GM23338 (cell line): Measurements from ENCODE around the gene WRNIP1. TPM values are rescaled to one million over a fixed set of nuclear protein-coding genes. Genes with fewer than 3 reads are reported as not detected.

ENCODE experiments used
- ATAC-seq: fragments of 200-7000 bp; cut with Tn5 transposase; 3 replicates; pipeline ENCODE4 v1.9.1; 2020
- DNase-seq: peaks from one replicate; pipeline ENCODE4 v3.0.0-alpha.2; 2015; ENCODE audit warnings: low spot score
- H2AFZ ChIP-seq: fragments of 200-600 bp; sonication (generic); 2 replicates; pipeline ENCODE4 v1.8.0; 2016; ENCODE audit warnings: antibody characterized with exemption, mild to moderate bottlenecking, moderate library complexity
- H3F3A ChIP-seq: fragments of 200-600 bp; sonication (generic); replicated peaks from 2 replicates; pipeline ENCODE4 v1.8.0; 2017; ENCODE audit warnings: antibody characterized with exemption, mixed run types, low read depth
- H3K27ac ChIP-seq: fragments of 200-600 bp; sonication (generic); 2 replicates; pipeline ENCODE4 v1.6.1; 2016; ENCODE audit warnings: low read depth
- H3K27me3 ChIP-seq: fragments of 200-600 bp; sonication (generic); 2 replicates; pipeline ENCODE4 v1.8.0; 2016; ENCODE audit warnings: mild to moderate bottlenecking, mixed run types, moderate library complexity; ENCODE audit not compliant: insufficient read depth
- H3K36me3 ChIP-seq: fragments of 200-600 bp; sonication (generic); 2 replicates; pipeline ENCODE4 v1.8.0; 2016; ENCODE audit warnings: mild to moderate bottlenecking; ENCODE audit not compliant: insufficient read depth
- H3K4me1 ChIP-seq: fragments of 200-600 bp; sonication (generic); 2 replicates; pipeline ENCODE4 v1.8.0; 2016; ENCODE audit warnings: mild to moderate bottlenecking, moderate library complexity; ENCODE audit not compliant: insufficient read depth
- H3K4me2 ChIP-seq: fragments of 200-600 bp; sonication (generic); 2 replicates; pipeline ENCODE4 v1.7.1; 2017; ENCODE audit warnings: mixed run types
- H3K4me3 ChIP-seq: fragments of 200-600 bp; sonication (generic); 2 replicates; pipeline ENCODE4 v1.6.1; 2016; ENCODE audit warnings: mixed run types
- H3K79me2 ChIP-seq: fragments of 200-600 bp; sonication (generic); replicated peaks from 2 replicates; pipeline ENCODE4 v1.8.0; 2017; ENCODE audit warnings: mild to moderate bottlenecking; ENCODE audit not compliant: insufficient read depth
- H3K9me2 ChIP-seq: fragments of 200-600 bp; sonication (generic); 2 replicates; pipeline ENCODE4 v1.8.0; 2017; ENCODE audit not compliant: insufficient read depth
- H4K20me1 ChIP-seq: fragments of 200-600 bp; sonication (generic); replicated peaks from 2 replicates; pipeline ENCODE4 v1.8.0; 2017; ENCODE audit warnings: mild to moderate bottlenecking; ENCODE audit not compliant: insufficient read depth
- H3K27ac Mint-ChIP-seq: 2 replicates; pipeline ENCODE4 v1.8.0; 2020; ENCODE audit warnings: inconsistent platforms, mild to moderate bottlenecking, moderate library complexity, mixed read lengths
- H3K27me3 Mint-ChIP-seq: 3 replicates; pipeline ENCODE4 v1.8.0; 2022; ENCODE audit warnings: low read depth, mild to moderate bottlenecking, moderate library complexity, mixed read lengths, inconsistent platforms; ENCODE audit not compliant: insufficient read depth, poor library complexity
- H3K36me3 Mint-ChIP-seq: 3 replicates; pipeline ENCODE4 v1.8.0; 2021; ENCODE audit warnings: low read depth, mild to moderate bottlenecking, inconsistent platforms, moderate library complexity, mixed read lengths
- H3K4me1 Mint-ChIP-seq: 3 replicates; pipeline ENCODE4 v1.8.0; 2020; ENCODE audit warnings: mild to moderate bottlenecking, inconsistent platforms, mixed read lengths
- H3K4me3 Mint-ChIP-seq: 3 replicates; pipeline ENCODE4 v1.8.0; 2021; ENCODE audit warnings: moderate library complexity, mild to moderate bottlenecking, inconsistent platforms, mixed read lengths
- H3K9me3 Mint-ChIP-seq: 3 replicates; pipeline ENCODE4 v1.8.0; 2020; ENCODE audit warnings: moderate library complexity, mild to moderate bottlenecking, inconsistent platforms, mixed read lengths
- CREB1 ChIP-seq: fragments of 250-450 bp; sonication (Bioruptor Pico); IDR thresholded peaks from 2 replicates; pipeline ENCODE4 v1.5.0; 2020; ENCODE audit warnings: low read depth, mild to moderate bottlenecking, moderate library complexity
- EZH2 ChIP-seq: fragments of 200-600 bp; sonication (generic); IDR thresholded peaks from one replicate; pipeline ENCODE4 v1.8.0; 2017; ENCODE audit warnings: antibody characterized with exemption, mild to moderate bottlenecking, low read depth; ENCODE audit not compliant: unreplicated experiment
- EZH2phosphoT487 ChIP-seq: fragments of 200-600 bp; sonication (generic); IDR thresholded peaks from one replicate; pipeline ENCODE4 v1.8.1; 2018; ENCODE audit warnings: antibody characterized with exemption; ENCODE audit not compliant: unreplicated experiment
- JUNB ChIP-seq: IDR thresholded peaks from one replicate; pipeline ENCODE4 v1.6.1; 2016; ENCODE audit warnings: antibody characterized with exemption; ENCODE audit not compliant: unreplicated experiment
- NANOG ChIP-seq: IDR thresholded peaks from 2 replicates; pipeline ENCODE4 v1.6.1; 2016; ENCODE audit warnings: antibody characterized with exemption, borderline replicate concordance
- POLR2AphosphoS5 ChIP-seq: IDR thresholded peaks from 2 replicates; pipeline ENCODE4 v1.6.1; 2016; ENCODE audit warnings: antibody characterized with exemption, low read depth
- STAT1 ChIP-seq: IDR thresholded peaks from one replicate; pipeline ENCODE4 v1.6.1; 2016; ENCODE audit warnings: antibody characterized with exemption; ENCODE audit not compliant: unreplicated experiment
- ZNF114 ChIP-seq: fragments of 250-450 bp; sonication (Bioruptor Pico); IDR thresholded peaks from 2 replicates; pipeline ENCODE4 v1.5.0; 2020; ENCODE audit warnings: mild to moderate bottlenecking, moderate library complexity
- ZNF331 ChIP-seq: fragments of 250-450 bp; sonication (Bioruptor Pico); IDR thresholded peaks from 2 replicates; pipeline ENCODE4 v1.5.0; 2020; ENCODE audit warnings: low read depth, mild to moderate bottlenecking, moderate library complexity
- polyA plus RNA-seq: library from polyadenylated mRNA; unstranded; fragments of >200 nt; fragmentation: Nextera tagmentation; extraction: Ambion mirVana; gene quantifications from 2 replicates; pipeline ENCODE4 v1.2.1, GENCODE V29; 2016
- total RNA-seq: library from RNA; depleted of rRNA; stranded (reverse); fragments of >200 nt; shearing (Covaris generic); gene quantifications from 2 replicates; pipeline ENCODE4 v1.2.3, GENCODE V29; 2014
- TF ChIP-seq, protein P1 (sequence below), 2 experiments: fragments of 200-600 bp in 1 of 2; sonication (generic) in 1 of 2; conservative IDR thresholded peaks; 2 replicates each; pipeline versions ENCODE4 v1.5.1 to v1.6.1; 2016 to 2017; ENCODE audit warnings: antibody characterized with exemption in 2 of 2, low read depth in 2 of 2, mild to moderate bottlenecking in 2 of 2, moderate library complexity in 1 of 2
- TF ChIP-seq, protein P2 (sequence below): IDR thresholded peaks from one replicate; pipeline ENCODE4 v1.6.1; 2018; ENCODE audit warnings: antibody characterized with exemption; ENCODE audit not compliant: unreplicated experiment
- TF ChIP-seq, protein P3 (sequence below): IDR thresholded peaks from 2 replicates; pipeline ENCODE4 v1.6.1; 2016; ENCODE audit warnings: antibody characterized with exemption
- TF ChIP-seq, protein P4 (sequence below): fragments of 250-450 bp; sonication (Bioruptor Pico); IDR thresholded peaks from 2 replicates; pipeline ENCODE4 v1.5.0; 2020; ENCODE audit warnings: mild to moderate bottlenecking, moderate library complexity

The WRNIP1 gene
- total and polyA plus RNA-seq, 2 experiments from 2014 or later, result 27.6 to 66.0 TPM

DNA sequence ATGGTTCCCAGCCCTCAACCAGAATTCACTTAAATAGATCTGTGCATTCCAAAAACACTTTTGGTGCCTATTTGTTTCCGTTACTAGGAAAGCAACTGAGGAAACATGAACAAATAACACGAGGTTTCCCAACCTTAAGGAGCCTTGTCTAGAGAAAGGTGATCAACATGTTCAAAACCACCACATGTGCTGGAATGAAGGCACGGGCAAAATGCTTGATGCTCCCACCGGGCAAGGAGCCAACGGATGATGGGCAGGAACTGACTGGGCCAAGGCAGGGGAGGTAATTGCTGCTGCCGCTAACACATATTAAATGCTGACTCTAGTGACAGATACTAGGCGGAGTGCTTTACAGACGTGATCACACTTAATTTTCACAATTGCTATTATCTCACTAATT, 17.0 kb upstream of the WRNIP1 start:
- Mint-ChIP-seq H3K4me3 (no peak overlapping the region), H3K4me1 (peaks cover 19% of the 10 kb centered on the region), H3K27ac (no peak overlapping the region), H3K36me3 (no peaks in the 10 kb centered on the region), H3K9me3 (no peaks in the 10 kb centered on the region), H3K27me3 (peaks cover 2% of the 10 kb centered on the region)
- Histone ChIP-seq H2AFZ (peak overlapping the region; percentile 25; the same call in 1 of the 2 replicates), H3F3A (no peaks in the 10 kb centered on the region), H3K27me3 (no peaks in the 10 kb centered on the region), H3K4me2 (no peak overlapping the region), H3K27ac (no peak overlapping the region), H3K4me3 (no peak overlapping the region), H3K79me2 (no peaks in the 10 kb centered on the region), H3K36me3 (no peaks in the 10 kb centered on the region), H4K20me1 (no peaks in the 10 kb centered on the region), H3K9me2 (no peaks in the 10 kb centered on the region), H3K4me1 (no peaks in the 10 kb centered on the region)
- TF ChIP-seq, protein P1, sequence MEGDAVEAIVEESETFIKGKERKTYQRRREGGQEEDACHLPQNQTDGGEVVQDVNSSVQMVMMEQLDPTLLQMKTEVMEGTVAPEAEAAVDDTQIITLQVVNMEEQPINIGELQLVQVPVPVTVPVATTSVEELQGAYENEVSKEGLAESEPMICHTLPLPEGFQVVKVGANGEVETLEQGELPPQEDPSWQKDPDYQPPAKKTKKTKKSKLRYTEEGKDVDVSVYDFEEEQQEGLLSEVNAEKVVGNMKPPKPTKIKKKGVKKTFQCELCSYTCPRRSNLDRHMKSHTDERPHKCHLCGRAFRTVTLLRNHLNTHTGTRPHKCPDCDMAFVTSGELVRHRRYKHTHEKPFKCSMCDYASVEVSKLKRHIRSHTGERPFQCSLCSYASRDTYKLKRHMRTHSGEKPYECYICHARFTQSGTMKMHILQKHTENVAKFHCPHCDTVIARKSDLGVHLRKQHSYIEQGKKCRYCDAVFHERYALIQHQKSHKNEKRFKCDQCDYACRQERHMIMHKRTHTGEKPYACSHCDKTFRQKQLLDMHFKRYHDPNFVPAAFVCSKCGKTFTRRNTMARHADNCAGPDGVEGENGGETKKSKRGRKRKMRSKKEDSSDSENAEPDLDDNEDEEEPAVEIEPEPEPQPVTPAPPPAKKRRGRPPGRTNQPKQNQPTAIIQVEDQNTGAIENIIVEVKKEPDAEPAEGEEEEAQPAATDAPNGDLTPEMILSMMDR (conservative IDR thresholded peaks at IDR 0.05; ENCODE audit: low read depth in 2 of 2), result no peak
- no peak for TF ChIP-seq ZNF114 (CRISPR knock-in tag)
- no peak for TF ChIP-seq ZNF331 (CRISPR knock-in tag)
- no peak for TF ChIP-seq POLR2AphosphoS5
- TF ChIP-seq NANOG, result no peak
- no peak for TF ChIP-seq EZH2
- TF ChIP-seq, protein P2, sequence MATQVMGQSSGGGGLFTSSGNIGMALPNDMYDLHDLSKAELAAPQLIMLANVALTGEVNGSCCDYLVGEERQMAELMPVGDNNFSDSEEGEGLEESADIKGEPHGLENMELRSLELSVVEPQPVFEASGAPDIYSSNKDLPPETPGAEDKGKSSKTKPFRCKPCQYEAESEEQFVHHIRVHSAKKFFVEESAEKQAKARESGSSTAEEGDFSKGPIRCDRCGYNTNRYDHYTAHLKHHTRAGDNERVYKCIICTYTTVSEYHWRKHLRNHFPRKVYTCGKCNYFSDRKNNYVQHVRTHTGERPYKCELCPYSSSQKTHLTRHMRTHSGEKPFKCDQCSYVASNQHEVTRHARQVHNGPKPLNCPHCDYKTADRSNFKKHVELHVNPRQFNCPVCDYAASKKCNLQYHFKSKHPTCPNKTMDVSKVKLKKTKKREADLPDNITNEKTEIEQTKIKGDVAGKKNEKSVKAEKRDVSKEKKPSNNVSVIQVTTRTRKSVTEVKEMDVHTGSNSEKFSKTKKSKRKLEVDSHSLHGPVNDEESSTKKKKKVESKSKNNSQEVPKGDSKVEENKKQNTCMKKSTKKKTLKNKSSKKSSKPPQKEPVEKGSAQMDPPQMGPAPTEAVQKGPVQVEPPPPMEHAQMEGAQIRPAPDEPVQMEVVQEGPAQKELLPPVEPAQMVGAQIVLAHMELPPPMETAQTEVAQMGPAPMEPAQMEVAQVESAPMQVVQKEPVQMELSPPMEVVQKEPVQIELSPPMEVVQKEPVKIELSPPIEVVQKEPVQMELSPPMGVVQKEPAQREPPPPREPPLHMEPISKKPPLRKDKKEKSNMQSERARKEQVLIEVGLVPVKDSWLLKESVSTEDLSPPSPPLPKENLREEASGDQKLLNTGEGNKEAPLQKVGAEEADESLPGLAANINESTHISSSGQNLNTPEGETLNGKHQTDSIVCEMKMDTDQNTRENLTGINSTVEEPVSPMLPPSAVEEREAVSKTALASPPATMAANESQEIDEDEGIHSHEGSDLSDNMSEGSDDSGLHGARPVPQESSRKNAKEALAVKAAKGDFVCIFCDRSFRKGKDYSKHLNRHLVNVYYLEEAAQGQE, result no peak
- no peak for TF ChIP-seq EZH2phosphoT487
- TF ChIP-seq CREB1 (CRISPR knock-in tag), result no peak
- TF ChIP-seq, protein P3, sequence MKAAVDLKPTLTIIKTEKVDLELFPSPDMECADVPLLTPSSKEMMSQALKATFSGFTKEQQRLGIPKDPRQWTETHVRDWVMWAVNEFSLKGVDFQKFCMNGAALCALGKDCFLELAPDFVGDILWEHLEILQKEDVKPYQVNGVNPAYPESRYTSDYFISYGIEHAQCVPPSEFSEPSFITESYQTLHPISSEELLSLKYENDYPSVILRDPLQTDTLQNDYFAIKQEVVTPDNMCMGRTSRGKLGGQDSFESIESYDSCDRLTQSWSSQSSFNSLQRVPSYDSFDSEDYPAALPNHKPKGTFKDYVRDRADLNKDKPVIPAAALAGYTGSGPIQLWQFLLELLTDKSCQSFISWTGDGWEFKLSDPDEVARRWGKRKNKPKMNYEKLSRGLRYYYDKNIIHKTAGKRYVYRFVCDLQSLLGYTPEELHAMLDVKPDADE, result no peak
- no peak for TF ChIP-seq STAT1
- no peak for TF ChIP-seq JUNB
- TF ChIP-seq, protein P4, sequence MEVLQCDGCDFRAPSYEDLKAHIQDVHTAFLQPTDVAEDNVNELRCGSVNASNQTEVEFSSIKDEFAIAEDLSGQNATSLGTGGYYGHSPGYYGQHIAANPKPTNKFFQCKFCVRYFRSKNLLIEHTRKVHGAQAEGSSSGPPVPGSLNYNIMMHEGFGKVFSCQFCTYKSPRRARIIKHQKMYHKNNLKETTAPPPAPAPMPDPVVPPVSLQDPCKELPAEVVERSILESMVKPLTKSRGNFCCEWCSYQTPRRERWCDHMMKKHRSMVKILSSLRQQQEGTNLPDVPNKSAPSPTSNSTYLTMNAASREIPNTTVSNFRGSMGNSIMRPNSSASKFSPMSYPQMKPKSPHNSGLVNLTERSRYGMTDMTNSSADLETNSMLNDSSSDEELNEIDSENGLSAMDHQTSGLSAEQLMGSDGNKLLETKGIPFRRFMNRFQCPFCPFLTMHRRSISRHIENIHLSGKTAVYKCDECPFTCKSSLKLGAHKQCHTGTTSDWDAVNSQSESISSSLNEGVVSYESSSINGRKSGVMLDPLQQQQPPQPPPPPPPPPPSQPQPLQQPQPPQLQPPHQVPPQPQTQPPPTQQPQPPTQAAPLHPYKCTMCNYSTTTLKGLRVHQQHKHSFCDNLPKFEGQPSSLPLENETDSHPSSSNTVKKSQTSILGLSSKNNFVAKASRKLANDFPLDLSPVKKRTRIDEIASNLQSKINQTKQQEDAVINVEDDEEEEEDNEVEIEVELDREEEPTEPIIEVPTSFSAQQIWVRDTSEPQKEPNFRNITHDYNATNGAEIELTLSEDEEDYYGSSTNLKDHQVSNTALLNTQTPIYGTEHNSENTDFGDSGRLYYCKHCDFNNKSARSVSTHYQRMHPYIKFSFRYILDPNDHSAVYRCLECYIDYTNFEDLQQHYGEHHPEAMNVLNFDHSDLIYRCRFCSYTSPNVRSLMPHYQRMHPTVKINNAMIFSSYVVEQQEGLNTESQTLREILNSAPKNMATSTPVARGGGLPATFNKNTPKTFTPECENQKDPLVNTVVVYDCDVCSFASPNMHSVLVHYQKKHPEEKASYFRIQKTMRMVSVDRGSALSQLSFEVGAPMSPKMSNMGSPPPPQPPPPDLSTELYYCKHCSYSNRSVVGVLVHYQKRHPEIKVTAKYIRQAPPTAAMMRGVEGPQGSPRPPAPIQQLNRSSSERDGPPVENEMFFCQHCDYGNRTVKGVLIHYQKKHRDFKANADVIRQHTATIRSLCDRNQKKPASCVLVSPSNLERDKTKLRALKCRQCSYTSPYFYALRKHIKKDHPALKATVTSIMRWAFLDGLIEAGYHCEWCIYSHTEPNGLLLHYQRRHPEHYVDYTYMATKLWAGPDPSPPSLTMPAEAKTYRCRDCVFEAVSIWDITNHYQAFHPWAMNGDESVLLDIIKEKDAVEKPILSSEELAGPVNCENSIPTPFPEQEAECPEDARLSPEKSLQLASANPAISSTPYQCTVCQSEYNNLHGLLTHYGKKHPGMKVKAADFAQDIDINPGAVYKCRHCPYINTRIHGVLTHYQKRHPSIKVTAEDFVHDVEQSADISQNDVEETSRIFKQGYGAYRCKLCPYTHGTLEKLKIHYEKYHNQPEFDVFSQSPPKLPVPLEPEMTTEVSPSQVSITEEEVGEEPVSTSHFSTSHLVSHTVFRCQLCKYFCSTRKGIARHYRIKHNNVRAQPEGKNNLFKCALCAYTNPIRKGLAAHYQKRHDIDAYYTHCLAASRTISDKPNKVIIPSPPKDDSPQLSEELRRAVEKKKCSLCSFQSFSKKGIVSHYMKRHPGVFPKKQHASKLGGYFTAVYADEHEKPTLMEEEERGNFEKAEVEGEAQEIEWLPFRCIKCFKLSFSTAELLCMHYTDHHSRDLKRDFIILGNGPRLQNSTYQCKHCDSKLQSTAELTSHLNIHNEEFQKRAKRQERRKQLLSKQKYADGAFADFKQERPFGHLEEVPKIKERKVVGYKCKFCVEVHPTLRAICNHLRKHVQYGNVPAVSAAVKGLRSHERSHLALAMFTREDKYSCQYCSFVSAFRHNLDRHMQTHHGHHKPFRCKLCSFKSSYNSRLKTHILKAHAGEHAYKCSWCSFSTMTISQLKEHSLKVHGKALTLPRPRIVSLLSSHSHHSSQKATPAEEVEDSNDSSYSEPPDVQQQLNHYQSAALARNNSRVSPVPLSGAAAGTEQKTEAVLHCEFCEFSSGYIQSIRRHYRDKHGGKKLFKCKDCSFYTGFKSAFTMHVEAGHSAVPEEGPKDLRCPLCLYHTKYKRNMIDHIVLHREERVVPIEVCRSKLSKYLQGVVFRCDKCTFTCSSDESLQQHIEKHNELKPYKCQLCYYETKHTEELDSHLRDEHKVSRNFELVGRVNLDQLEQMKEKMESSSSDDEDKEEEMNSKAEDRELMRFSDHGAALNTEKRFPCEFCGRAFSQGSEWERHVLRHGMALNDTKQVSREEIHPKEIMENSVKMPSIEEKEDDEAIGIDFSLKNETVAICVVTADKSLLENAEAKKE, result no peak
- DNase-seq (no peak), ATAC-seq (no peak)
